SU-DHL-6 (cell line): ENCODE data around the gene SCRT2.
"Not testable (repeated sequence)": the region's sequence is repeated elsewhere in the genome, so short reads cannot be mapped to it uniquely, and the experiment has no call there.

ENCODE experiments used
- H2AFZ ChIP-seq: fragments of 200-600 bp; sonication (generic); 2 replicates; pipeline ENCODE4 v1.6.1; 2014; ENCODE audit warnings: low read depth, mild to moderate bottlenecking, moderate library complexity, mixed read lengths, antibody characterized with exemption, low read length; ENCODE audit not compliant: severe bottlenecking
- H3F3A ChIP-seq: fragments of 200-600 bp; shearing (Covaris generic); 2 replicates; pipeline ENCODE4 v1.6.0; 2016; ENCODE audit warnings: antibody characterized with exemption, mild to moderate bottlenecking; ENCODE audit not compliant: insufficient read depth
- H3K27ac ChIP-seq: fragments of 200-600 bp; sonication (generic); 2 replicates; pipeline ENCODE4 v1.5.1; 2016; ENCODE audit warnings: low read depth, mild to moderate bottlenecking, low read length, moderate library complexity, mixed read lengths
- H3K27me3 ChIP-seq: fragments of 200-600 bp; sonication (generic), shearing (Covaris generic); 2 replicates; pipeline ENCODE4 v1.6.0; 2014; ENCODE audit warnings: mild to moderate bottlenecking, low read length
- H3K36me3 ChIP-seq: fragments of 200-600 bp; sonication (generic); 2 replicates; pipeline ENCODE4 v1.6.1; 2014; ENCODE audit warnings: mild to moderate bottlenecking, low read length, mixed read lengths
- H3K4me2 ChIP-seq: fragments of 300-600, 200-600 bp; shearing (Covaris generic), sonication (generic); 2 replicates; pipeline ENCODE4 v1.6.0; 2014; ENCODE audit warnings: low read length, low read depth, mild to moderate bottlenecking; ENCODE audit not compliant: poor library complexity, severe bottlenecking
- H3K4me3 ChIP-seq: fragments of 200-600 bp; sonication (generic); 2 replicates; pipeline ENCODE4 v1.5.1; 2014; ENCODE audit warnings: antibody characterized with exemption, low read length, mild to moderate bottlenecking, mixed read lengths; ENCODE audit not compliant: insufficient read depth, poor library complexity, severe bottlenecking
- H3K79me2 ChIP-seq: fragments of 200-600 bp; sonication (generic); 2 replicates; pipeline ENCODE4 v1.6.1; 2014; ENCODE audit warnings: mild to moderate bottlenecking, low read length, moderate library complexity; ENCODE audit not compliant: insufficient read depth
- H3K9ac ChIP-seq: fragments of 200-600 bp; sonication (generic); 2 replicates; pipeline ENCODE4 v1.7.0; 2014; ENCODE audit warnings: mild to moderate bottlenecking, low read length
- H3K9me2 ChIP-seq: fragments of 200-600 bp; sonication (generic); replicated peaks from 2 replicates; pipeline ENCODE4 v1.6.1; 2014; ENCODE audit warnings: low read length; ENCODE audit not compliant: insufficient read depth
- H3K9me3 ChIP-seq: fragments of 200-600 bp; sonication (generic); 2 replicates; pipeline ENCODE4 v1.6.1; 2014; ENCODE audit warnings: low read length, mixed read lengths; ENCODE audit not compliant: insufficient read depth
- H4K20me1 ChIP-seq: fragments of 200-600 bp; sonication (generic); 2 replicates; pipeline ENCODE4 v1.6.1; 2014; ENCODE audit warnings: low read depth, mild to moderate bottlenecking, antibody characterized with exemption, low read length, moderate library complexity, mixed read lengths
- CTCF ChIP-seq: fragments of 200-600 bp; sonication (generic); IDR thresholded peaks from one replicate; pipeline ENCODE4 v1.5.1; 2017; ENCODE audit warnings: antibody characterized with exemption, mild to moderate bottlenecking, low read length, moderate library complexity; ENCODE audit not compliant: insufficient read depth, poor library complexity, severe bottlenecking
- EZH2phosphoT487 ChIP-seq: fragments of 200-600 bp; sonication (generic), shearing (Covaris generic); conservative IDR thresholded peaks from 2 replicates; pipeline ENCODE4 v1.6.1; 2018; ENCODE audit warnings: mild to moderate bottlenecking, antibody characterized with exemption, low read length, moderate library complexity, mixed read lengths

SCRT2 gene

DNA sequence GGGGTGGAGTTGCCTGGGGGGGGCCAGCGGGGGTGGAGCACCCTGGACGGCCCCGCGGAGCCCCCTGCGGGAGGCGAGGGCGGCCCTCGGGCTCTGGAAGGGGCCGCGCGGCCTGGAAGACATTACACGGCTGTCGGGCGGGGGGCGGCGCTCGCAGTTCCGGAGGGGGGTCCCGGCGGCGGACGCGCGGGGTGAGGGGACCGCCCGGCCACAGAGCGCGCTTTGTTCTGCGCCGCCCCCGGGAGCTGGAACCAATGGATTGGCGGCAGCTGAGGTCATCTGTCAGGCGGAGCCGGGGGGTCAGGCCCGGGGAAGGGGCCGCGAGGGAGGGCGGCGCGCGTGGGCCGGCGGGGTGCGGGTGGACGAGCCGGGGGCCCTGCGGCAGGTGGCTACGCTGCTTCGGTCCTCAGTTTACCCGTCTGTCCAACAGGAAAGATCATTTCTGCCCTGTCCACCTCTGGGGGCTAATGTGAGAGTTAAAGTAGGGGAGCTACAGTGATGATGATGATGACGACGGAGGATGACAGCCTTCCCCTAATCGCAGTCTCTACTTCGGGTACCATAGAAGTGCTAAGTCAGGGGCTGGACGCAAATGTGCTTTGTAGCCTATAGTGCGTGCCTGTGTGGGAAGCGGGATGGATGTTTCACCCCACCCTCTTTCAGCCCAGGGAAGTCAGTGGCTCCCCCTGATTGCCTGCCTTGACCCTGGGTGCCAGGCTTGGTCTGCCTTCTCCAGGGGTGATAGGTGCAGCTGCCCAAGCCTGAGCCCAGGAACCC is 33.0 kb downstream of the SCRT2 start:
- H3K9me2 ChIP-seq, result no peaks in the 10 kb centered on the region
- no peak overlapping the region for H2AFZ ChIP-seq
- H3K27ac ChIP-seq, result no peak overlapping the region
- H3K4me2 ChIP-seq, result no peak overlapping the region
- no peak overlapping the region for H3K4me3 ChIP-seq
- H3K9ac ChIP-seq, result no peak overlapping the region
- no peak for TF ChIP-seq EZH2phosphoT487
- no peak for TF ChIP-seq CTCF
- H3K36me3 ChIP-seq, result no peaks in the 10 kb centered on the region
- no peaks in the 10 kb centered on the region for H4K20me1 ChIP-seq
- H3K9me3 ChIP-seq, result no peaks in the 10 kb centered on the region
- no peaks in the 10 kb centered on the region for H3K79me2 ChIP-seq
- no peaks in the 10 kb centered on the region for H3F3A ChIP-seq
- no peaks in the 10 kb centered on the region for H3K27me3 ChIP-seq

DNA sequence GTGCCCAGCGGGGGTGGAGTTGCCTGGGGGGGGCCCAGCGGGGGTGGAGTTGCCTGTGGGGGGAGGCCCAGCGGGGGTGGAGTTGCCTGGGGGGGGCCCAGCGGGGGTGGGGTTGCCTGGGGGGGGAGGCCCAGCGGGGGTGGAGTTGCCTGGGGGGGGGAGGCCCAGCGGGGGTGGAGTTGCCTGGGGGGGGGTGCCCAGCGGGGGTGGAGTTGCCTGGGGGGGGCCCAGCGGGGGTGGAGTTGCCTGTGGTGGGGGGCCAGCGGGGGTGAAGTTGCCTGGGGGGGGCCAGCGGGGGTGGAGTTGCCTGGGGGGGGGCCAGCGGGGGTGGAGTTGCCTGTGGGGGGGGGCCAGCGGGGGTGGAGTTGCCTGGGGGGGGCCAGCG is 33.6 kb downstream of the SCRT2 start:
- not testable (repeated sequence) for H3K9me2 ChIP-seq, H3K27ac ChIP-seq, H3K9ac ChIP-seq, H3K4me2 ChIP-seq, H3K4me3 ChIP-seq, H3K9me3 ChIP-seq, H3K27me3 ChIP-seq, H3K36me3 ChIP-seq, H2AFZ ChIP-seq, H3K79me2 ChIP-seq, H3F3A ChIP-seq, H4K20me1 ChIP-seq

DNA sequence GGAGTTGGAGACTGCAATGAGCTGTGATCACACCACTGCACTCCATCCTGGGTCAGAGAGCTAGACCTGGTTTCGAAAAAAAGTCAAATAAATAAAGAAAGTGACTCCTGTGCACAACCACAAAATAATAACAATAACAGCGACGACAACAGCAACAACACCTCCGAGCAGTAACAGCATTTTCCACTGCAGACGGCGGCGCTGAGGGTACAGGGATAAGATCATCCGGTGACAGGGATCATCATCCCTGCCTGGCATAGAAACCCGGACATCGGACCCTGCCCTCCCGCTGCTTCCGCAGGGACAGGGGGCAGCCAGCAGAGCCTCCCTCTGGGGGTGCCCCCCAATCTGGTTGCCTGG is 34.1 kb downstream of the SCRT2 start:
- H3K9ac ChIP-seq, result no peak overlapping the region
- H3K4me2 ChIP-seq, result no peak overlapping the region
- H3K79me2 ChIP-seq, result no peaks in the 10 kb centered on the region
- no peak overlapping the region for H3K4me3 ChIP-seq
- no peaks in the 10 kb centered on the region for H3K27me3 ChIP-seq
- no peak overlapping the region for H3K27ac ChIP-seq
- H3K9me3 ChIP-seq, result no peaks in the 10 kb centered on the region
- no peak overlapping the region for H2AFZ ChIP-seq
- H4K20me1 ChIP-seq, result no peaks in the 10 kb centered on the region; the same call in 1 of the 2 replicates
- no peak for TF ChIP-seq CTCF
- TF ChIP-seq EZH2phosphoT487, result no peak
- H3F3A ChIP-seq, result no peaks in the 10 kb centered on the region
- no peaks in the 10 kb centered on the region for H3K36me3 ChIP-seq
- H3K9me2 ChIP-seq, result no peaks in the 10 kb centered on the region

DNA sequence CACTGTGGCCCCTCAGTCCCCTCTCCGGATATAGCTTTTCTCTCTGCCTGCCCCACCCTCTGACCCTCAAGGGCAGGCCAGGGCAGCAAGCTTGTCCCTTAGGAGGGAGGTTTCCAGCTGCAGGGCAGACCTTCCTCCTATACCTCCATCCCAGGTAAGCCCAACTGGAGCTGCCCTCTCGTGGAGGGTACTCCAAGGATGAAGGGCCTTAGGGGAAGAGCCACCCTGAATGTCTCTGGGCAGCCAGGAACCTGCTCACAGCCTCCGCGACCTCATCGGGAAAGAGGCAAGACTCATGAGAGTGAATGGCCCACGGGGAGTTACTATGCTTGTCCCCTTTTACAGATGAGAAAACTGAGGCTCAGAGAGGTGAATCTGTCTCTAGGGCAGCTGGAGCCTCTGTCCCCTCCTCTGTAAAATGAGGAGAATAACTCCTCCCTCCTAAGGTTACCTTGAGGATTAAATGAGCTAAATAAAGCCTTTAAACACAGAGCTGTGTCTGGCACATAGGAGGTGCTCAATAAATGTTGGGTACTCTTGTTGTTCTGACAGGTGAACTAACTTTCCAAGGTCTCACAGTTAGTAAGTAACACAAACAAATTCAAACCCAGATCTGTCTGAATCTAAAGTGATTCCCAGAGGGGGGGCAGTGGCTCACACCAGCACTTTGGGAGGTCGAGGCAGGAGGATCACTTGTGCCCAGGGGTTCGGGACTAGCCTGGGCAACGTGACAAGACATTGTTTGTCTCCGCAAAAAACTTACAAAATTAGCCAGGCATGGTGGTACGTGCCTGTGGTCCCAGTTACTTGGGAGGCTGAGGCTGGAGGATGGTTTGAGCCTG is 34.7 kb downstream of the SCRT2 start:
- H2AFZ ChIP-seq, result no peak overlapping the region
- H3K4me2 ChIP-seq, result no peak overlapping the region
- no peaks in the 10 kb centered on the region for H3K79me2 ChIP-seq
- H3K27ac ChIP-seq, result no peak overlapping the region
- no peaks in the 10 kb centered on the region for H3K9me2 ChIP-seq
- no peaks in the 10 kb centered on the region; the same call in 1 of the 2 replicates for H4K20me1 ChIP-seq
- no peaks in the 10 kb centered on the region for H3K9me3 ChIP-seq
- no peaks in the 10 kb centered on the region for H3K36me3 ChIP-seq
- TF ChIP-seq EZH2phosphoT487, result no peak
- TF ChIP-seq CTCF, result no peak
- no peak overlapping the region for H3K4me3 ChIP-seq
- no peak overlapping the region for H3K9ac ChIP-seq
- H3K27me3 ChIP-seq, result no peaks in the 10 kb centered on the region
- H3F3A ChIP-seq, result no peaks in the 10 kb centered on the region
